ENCODE results near the gene POFUT1. TPM values are rescaled to one million over a fixed set of nuclear protein-coding genes. Genes with fewer than 3 reads are reported as not detected.

The POFUT1 gene
- total RNA-seq, 1 experiment from 2014 or later = 29.4 TPM

DNA sequence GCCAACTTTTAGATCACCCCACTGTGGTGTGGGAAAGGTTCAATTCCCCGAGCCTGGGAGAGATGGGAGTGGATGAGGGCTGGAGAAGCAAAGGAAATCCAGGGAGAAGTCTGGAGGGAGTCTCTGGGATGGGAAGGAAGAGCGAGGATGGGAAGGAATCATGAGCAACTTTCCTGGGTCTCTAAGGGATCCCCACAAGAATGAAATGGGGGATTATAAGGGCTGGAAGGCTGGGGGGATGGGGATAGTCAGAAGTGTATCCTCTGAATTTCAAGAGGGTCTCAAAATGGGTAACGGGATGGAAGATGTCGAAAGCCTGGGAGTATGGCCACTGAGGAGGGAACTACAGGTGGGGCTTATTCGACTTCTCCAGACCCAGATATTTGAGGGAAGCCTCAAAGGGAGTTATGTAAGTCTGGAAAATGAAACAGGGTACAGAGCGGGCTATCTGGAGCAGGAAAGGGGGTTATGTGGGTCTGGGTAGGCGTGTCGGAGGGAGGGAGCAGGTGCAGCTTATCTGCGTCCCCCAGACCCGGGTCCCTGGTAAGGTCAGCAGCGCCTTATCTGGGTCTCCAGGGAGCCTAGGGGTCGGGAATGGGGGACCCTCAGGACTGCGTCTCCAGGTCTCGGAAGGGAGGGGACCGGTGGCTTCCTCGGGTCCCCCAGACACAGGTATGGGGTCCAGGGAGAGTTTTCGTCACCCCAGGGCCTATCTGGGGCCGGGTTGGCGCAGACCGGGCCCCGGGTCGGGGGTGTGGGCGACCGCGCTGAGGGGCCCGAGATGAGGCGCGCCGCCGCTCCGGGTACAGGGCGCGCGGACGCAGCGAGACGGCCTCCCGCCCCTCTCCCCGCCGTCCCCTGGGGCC, 687 bp upstream of the POFUT1 start:
- peaks cover 16% of the 10 kb centered on the region for H3K36me3 Mint-ChIP-seq

More for the DNA sequence above, 687 bp upstream of the POFUT1 start:
- Mint-ChIP-seq H3K27ac (peak overlapping the region; percentile 94), H3K4me3 (peak overlapping the region; percentile 98), H3K27me3 (ENCODE audit: low read depth) (no peaks in the 10 kb centered on the region), H3K4me1 (peaks cover 54% of the 10 kb centered on the region), H3K9me3 (no peaks in the 10 kb centered on the region)
- ATAC-seq (peak; percentile 31), DNase-seq (ENCODE audit: low spot score) (peak; percentile 17)
- ChIA-PET CTCF (no interaction called here), POLR2A (no interaction called here)
- TF ChIP-seq, protein P1, sequence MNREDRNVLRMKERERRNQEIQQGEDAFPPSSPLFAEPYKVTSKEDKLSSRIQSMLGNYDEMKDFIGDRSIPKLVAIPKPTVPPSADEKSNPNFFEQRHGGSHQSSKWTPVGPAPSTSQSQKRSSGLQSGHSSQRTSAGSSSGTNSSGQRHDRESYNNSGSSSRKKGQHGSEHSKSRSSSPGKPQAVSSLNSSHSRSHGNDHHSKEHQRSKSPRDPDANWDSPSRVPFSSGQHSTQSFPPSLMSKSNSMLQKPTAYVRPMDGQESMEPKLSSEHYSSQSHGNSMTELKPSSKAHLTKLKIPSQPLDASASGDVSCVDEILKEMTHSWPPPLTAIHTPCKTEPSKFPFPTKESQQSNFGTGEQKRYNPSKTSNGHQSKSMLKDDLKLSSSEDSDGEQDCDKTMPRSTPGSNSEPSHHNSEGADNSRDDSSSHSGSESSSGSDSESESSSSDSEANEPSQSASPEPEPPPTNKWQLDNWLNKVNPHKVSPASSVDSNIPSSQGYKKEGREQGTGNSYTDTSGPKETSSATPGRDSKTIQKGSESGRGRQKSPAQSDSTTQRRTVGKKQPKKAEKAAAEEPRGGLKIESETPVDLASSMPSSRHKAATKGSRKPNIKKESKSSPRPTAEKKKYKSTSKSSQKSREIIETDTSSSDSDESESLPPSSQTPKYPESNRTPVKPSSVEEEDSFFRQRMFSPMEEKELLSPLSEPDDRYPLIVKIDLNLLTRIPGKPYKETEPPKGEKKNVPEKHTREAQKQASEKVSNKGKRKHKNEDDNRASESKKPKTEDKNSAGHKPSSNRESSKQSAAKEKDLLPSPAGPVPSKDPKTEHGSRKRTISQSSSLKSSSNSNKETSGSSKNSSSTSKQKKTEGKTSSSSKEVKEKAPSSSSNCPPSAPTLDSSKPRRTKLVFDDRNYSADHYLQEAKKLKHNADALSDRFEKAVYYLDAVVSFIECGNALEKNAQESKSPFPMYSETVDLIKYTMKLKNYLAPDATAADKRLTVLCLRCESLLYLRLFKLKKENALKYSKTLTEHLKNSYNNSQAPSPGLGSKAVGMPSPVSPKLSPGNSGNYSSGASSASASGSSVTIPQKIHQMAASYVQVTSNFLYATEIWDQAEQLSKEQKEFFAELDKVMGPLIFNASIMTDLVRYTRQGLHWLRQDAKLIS (CRISPR knock-in tag; IDR thresholded peaks at IDR 0.05; ENCODE audit: borderline replicate concordance) = no peak
- TF ChIP-seq ZNF232 (CRISPR knock-in tag; IDR thresholded peaks at IDR 0.05) = no peak
- TF ChIP-seq JUN (CRISPR knock-in tag; IDR thresholded peaks at IDR 0.05) = no peak
- no peak for TF ChIP-seq IRF2 (CRISPR knock-in tag; IDR thresholded peaks at IDR 0.05; ENCODE audit: borderline replicate concordance, low read depth)
- no peak for TF ChIP-seq NR1H2 (CRISPR knock-in tag; IDR thresholded peaks at IDR 0.05)
- TF ChIP-seq TEAD1 (CRISPR knock-in tag; IDR thresholded peaks at IDR 0.05) = no peak
- TF ChIP-seq, protein P2, sequence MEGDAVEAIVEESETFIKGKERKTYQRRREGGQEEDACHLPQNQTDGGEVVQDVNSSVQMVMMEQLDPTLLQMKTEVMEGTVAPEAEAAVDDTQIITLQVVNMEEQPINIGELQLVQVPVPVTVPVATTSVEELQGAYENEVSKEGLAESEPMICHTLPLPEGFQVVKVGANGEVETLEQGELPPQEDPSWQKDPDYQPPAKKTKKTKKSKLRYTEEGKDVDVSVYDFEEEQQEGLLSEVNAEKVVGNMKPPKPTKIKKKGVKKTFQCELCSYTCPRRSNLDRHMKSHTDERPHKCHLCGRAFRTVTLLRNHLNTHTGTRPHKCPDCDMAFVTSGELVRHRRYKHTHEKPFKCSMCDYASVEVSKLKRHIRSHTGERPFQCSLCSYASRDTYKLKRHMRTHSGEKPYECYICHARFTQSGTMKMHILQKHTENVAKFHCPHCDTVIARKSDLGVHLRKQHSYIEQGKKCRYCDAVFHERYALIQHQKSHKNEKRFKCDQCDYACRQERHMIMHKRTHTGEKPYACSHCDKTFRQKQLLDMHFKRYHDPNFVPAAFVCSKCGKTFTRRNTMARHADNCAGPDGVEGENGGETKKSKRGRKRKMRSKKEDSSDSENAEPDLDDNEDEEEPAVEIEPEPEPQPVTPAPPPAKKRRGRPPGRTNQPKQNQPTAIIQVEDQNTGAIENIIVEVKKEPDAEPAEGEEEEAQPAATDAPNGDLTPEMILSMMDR (IDR thresholded peaks at IDR 0.05) = no peak
- no peak for TF ChIP-seq ESRRA (CRISPR knock-in tag; IDR thresholded peaks at IDR 0.05; ENCODE audit: borderline replicate concordance)
- TF ChIP-seq RELA (CRISPR knock-in tag; IDR thresholded peaks at IDR 0.05; ENCODE audit: borderline replicate concordance) = no peak
- TF ChIP-seq, protein P3, sequence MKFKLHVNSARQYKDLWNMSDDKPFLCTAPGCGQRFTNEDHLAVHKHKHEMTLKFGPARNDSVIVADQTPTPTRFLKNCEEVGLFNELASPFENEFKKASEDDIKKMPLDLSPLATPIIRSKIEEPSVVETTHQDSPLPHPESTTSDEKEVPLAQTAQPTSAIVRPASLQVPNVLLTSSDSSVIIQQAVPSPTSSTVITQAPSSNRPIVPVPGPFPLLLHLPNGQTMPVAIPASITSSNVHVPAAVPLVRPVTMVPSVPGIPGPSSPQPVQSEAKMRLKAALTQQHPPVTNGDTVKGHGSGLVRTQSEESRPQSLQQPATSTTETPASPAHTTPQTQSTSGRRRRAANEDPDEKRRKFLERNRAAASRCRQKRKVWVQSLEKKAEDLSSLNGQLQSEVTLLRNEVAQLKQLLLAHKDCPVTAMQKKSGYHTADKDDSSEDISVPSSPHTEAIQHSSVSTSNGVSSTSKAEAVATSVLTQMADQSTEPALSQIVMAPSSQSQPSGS (CRISPR knock-in tag; IDR thresholded peaks at IDR 0.05; ENCODE audit: borderline replicate concordance, low read depth) = no peak
- TF ChIP-seq TEAD4 (CRISPR knock-in tag; IDR thresholded peaks at IDR 0.05) = no peak
- TF ChIP-seq, protein P4, sequence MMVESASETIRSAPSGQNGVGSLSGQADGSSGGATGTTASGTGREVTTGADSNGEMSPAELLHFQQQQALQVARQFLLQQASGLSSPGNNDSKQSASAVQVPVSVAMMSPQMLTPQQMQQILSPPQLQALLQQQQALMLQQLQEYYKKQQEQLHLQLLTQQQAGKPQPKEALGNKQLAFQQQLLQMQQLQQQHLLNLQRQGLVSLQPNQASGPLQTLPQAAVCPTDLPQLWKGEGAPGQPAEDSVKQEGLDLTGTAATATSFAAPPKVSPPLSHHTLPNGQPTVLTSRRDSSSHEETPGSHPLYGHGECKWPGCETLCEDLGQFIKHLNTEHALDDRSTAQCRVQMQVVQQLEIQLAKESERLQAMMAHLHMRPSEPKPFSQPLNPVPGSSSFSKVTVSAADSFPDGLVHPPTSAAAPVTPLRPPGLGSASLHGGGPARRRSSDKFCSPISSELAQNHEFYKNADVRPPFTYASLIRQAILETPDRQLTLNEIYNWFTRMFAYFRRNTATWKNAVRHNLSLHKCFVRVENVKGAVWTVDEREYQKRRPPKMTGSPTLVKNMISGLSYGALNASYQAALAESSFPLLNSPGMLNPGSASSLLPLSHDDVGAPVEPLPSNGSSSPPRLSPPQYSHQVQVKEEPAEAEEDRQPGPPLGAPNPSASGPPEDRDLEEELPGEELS (CRISPR knock-in tag; IDR thresholded peaks at IDR 0.05) = no peak
- TF ChIP-seq, protein P5, sequence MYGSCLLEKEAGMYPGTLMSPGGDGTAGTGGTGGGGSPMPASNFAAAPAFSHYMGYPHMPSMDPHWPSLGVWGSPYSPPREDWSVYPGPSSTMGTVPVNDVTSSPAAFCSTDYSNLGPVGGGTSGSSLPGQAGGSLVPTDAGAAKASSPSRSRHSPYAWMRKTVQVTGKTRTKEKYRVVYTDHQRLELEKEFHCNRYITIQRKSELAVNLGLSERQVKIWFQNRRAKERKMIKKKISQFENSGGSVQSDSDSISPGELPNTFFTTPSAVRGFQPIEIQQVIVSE (CRISPR knock-in tag; IDR thresholded peaks at IDR 0.05; ENCODE audit: borderline replicate concordance) = no peak
- TF ChIP-seq, protein P6, sequence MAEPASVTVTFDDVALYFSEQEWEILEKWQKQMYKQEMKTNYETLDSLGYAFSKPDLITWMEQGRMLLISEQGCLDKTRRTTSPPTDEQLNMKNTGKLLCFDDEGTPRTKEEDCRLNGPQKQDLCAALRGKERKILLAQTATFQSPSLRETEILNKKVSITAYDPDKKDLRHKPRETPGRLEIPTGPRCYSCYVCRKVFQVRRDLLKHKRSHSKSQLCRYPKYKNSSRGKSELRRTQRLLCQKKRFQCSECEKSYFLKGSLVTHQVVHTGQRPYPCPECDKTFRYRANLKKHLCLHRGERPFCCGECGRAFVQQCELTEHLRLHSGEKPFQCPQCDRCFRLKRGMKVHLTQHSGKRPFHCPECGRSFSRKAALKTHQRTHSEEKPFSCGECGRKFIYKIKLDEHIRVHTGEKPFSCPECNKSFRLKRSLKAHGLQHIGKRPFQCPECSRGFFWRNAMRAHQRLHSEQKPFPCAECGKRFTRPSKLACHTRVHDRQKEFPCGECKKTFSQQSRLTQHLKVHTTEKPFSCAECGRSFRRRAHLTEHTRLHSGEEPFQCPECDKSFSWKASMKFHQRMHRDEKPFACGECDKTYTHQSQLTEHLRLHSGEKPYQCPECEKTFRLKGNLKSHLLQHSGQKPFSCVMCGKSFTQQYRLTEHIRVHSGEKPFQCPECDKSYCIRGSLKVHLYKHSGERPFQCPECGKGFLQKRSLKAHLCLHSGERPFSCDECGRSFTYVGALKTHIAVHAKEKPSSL (CRISPR knock-in tag; conservative IDR thresholded peaks at IDR 0.05) = no peak
- TF ChIP-seq, protein P7, sequence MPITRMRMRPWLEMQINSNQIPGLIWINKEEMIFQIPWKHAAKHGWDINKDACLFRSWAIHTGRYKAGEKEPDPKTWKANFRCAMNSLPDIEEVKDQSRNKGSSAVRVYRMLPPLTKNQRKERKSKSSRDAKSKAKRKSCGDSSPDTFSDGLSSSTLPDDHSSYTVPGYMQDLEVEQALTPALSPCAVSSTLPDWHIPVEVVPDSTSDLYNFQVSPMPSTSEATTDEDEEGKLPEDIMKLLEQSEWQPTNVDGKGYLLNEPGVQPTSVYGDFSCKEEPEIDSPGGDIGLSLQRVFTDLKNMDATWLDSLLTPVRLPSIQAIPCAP (CRISPR knock-in tag; IDR thresholded peaks at IDR 0.05) = no peak
- TF ChIP-seq, protein P8, sequence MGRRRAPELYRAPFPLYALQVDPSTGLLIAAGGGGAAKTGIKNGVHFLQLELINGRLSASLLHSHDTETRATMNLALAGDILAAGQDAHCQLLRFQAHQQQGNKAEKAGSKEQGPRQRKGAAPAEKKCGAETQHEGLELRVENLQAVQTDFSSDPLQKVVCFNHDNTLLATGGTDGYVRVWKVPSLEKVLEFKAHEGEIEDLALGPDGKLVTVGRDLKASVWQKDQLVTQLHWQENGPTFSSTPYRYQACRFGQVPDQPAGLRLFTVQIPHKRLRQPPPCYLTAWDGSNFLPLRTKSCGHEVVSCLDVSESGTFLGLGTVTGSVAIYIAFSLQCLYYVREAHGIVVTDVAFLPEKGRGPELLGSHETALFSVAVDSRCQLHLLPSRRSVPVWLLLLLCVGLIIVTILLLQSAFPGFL (CRISPR knock-in tag; IDR thresholded peaks at IDR 0.05; ENCODE audit: borderline replicate concordance) = no peak
- TF ChIP-seq, protein P9, sequence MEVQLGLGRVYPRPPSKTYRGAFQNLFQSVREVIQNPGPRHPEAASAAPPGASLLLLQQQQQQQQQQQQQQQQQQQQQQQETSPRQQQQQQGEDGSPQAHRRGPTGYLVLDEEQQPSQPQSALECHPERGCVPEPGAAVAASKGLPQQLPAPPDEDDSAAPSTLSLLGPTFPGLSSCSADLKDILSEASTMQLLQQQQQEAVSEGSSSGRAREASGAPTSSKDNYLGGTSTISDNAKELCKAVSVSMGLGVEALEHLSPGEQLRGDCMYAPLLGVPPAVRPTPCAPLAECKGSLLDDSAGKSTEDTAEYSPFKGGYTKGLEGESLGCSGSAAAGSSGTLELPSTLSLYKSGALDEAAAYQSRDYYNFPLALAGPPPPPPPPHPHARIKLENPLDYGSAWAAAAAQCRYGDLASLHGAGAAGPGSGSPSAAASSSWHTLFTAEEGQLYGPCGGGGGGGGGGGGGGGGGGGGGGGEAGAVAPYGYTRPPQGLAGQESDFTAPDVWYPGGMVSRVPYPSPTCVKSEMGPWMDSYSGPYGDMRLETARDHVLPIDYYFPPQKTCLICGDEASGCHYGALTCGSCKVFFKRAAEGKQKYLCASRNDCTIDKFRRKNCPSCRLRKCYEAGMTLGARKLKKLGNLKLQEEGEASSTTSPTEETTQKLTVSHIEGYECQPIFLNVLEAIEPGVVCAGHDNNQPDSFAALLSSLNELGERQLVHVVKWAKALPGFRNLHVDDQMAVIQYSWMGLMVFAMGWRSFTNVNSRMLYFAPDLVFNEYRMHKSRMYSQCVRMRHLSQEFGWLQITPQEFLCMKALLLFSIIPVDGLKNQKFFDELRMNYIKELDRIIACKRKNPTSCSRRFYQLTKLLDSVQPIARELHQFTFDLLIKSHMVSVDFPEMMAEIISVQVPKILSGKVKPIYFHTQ (CRISPR knock-in tag; IDR thresholded peaks at IDR 0.05) = no peak
- no peak for TF ChIP-seq ZNF317 (CRISPR knock-in tag; IDR thresholded peaks at IDR 0.05; ENCODE audit: borderline replicate concordance, low read depth)
